Endothelial cell (in vitro differentiated cells): ENCODE results near the gene IFNL4. TPM values are rescaled to one million over a fixed set of nuclear protein-coding genes. Genes with fewer than 3 reads are reported as not detected.

Experiments used
- DNase-seq: peaks from one replicate; pipeline ENCODE4 v3.0.0; 2021; ENCODE audit warnings: low spot score
- H3K27ac Mint-ChIP-seq: one replicate; pipeline ENCODE4 v1.8.0; 2021; ENCODE audit warnings: mixed read lengths, inconsistent platforms; ENCODE audit not compliant: unreplicated experiment
- H3K27me3 Mint-ChIP-seq: one replicate; pipeline ENCODE4 v1.8.0; 2021; ENCODE audit warnings: mild to moderate bottlenecking, moderate library complexity, mixed read lengths, inconsistent platforms; ENCODE audit not compliant: unreplicated experiment
- H3K36me3 Mint-ChIP-seq: one replicate; pipeline ENCODE4 v1.8.0; 2021; ENCODE audit warnings: mild to moderate bottlenecking, low read depth, mixed read lengths, inconsistent platforms; ENCODE audit not compliant: unreplicated experiment
- H3K4me1 Mint-ChIP-seq: one replicate; pipeline ENCODE4 v1.8.0; 2021; ENCODE audit warnings: mild to moderate bottlenecking, mixed read lengths, inconsistent platforms; ENCODE audit not compliant: unreplicated experiment
- H3K4me3 Mint-ChIP-seq: one replicate; pipeline ENCODE4 v1.8.0; 2021; ENCODE audit warnings: mild to moderate bottlenecking, mixed read lengths, inconsistent platforms; ENCODE audit not compliant: unreplicated experiment
- H3K9me3 Mint-ChIP-seq: one replicate; pipeline ENCODE4 v1.8.0; 2021; ENCODE audit warnings: mixed read lengths, inconsistent platforms; ENCODE audit not compliant: unreplicated experiment
- CTCF ChIP-seq: fragments of 200-600 bp; sonication (generic); IDR thresholded peaks from one replicate; pipeline ENCODE4 v1.5.0; 2021; ENCODE audit warnings: antibody characterized with exemption; ENCODE audit not compliant: unreplicated experiment
- total RNA-seq: library from RNA; stranded (reverse); fragmentation: NEBNext Ultra II Directional; extraction: Animal tissue kit (Norgen Biotek cat#: 25700); gene quantifications from one replicate; pipeline ENCODE4 v1.2.1, GENCODE V29; 2021; ENCODE audit not compliant: unreplicated experiment

The IFNL4 gene
- total RNA-seq, 1 donor from 2014 or later, result not detected

- peaks cover 6% of the 10 kb centered on the region for H3K36me3 Mint-ChIP-seq
- no peak overlapping the region for H3K27ac Mint-ChIP-seq
- no peak overlapping the region for H3K4me3 Mint-ChIP-seq
- peaks cover 30% of the 10 kb centered on the region for H3K27me3 Mint-ChIP-seq
- DNase-seq, result no peak
- H3K9me3 Mint-ChIP-seq, result no peaks in the 10 kb centered on the region
- peaks cover 4% of the 10 kb centered on the region for H3K4me1 Mint-ChIP-seq
- no peak for TF ChIP-seq CTCF
These were observed 49.6 kb downstream of the IFNL4 start for GRCh38 chr19:39199025-39199424.

GRCh38 chr19:39197808-39198207, 50.8 kb downstream of the IFNL4 start:
- peaks cover 4% of the 10 kb centered on the region for H3K4me1 Mint-ChIP-seq
- H3K4me3 Mint-ChIP-seq, result peak overlapping the region; percentile 20
- no peak for DNase-seq
- H3K27ac Mint-ChIP-seq, result no peak overlapping the region
- no peaks in the 10 kb centered on the region for H3K9me3 Mint-ChIP-seq
- H3K36me3 Mint-ChIP-seq, result peaks cover 6% of the 10 kb centered on the region
- peaks cover 26% of the 10 kb centered on the region for H3K27me3 Mint-ChIP-seq
- no peak for TF ChIP-seq CTCF

GRCh38 chr19:39196860-39197562, 51.6 kb downstream of the IFNL4 start, which contains the start of gene NCCRP1:
NCCRP1 (plus strand) TSS chr19:39196964; CDS start chr19:39196983, 19 bp downstream.
- no peak for DNase-seq
- TF ChIP-seq CTCF, result no peak
- Mint-ChIP-seq H3K9me3 (no peaks in the 10 kb centered on the region), H3K4me3 (peak within 1 kb of the TSS; percentile 20), H3K27me3 (peaks cover 25% of the 10 kb centered on the region), H3K27ac (peak within 1 kb of the TSS; percentile 10), H3K36me3 (peaks cover 6% of the 10 kb centered on the region), H3K4me1 (peaks cover 4% of the 10 kb centered on the region)

- H3K4me1 Mint-ChIP-seq, result peaks cover 4% of the 10 kb centered on the region
- no peak for DNase-seq
- H3K36me3 Mint-ChIP-seq, result peaks cover 6% of the 10 kb centered on the region
- no peak overlapping the region for H3K4me3 Mint-ChIP-seq
- H3K9me3 Mint-ChIP-seq, result no peaks in the 10 kb centered on the region
- no peak for TF ChIP-seq CTCF
- no peak overlapping the region for H3K27ac Mint-ChIP-seq
- peaks cover 22% of the 10 kb centered on the region for H3K27me3 Mint-ChIP-seq
These were observed 52.3 kb downstream of the IFNL4 start for GRCh38 chr19:39196320-39196719.

Other genes starting within 250 kb of the IFNL4 start
- 4.0 TPM for gene FBXO27, start 216.3 kb downstream of the IFNL4 start, total RNA-seq
- 0.46 TPM for gene ACP7, start 164.5 kb downstream of the IFNL4 start, total RNA-seq
- 48.8 TPM for gene PAK4, start 123.1 kb downstream of the IFNL4 start, total RNA-seq
- gene NCCRP1, start 51.9 kb downstream of the IFNL4 start, total RNA-seq, result not detected
- gene SYCN, start 44.6 kb downstream of the IFNL4 start, total RNA-seq, result not detected
- gene IFNL3, start 3.9 kb downstream of the IFNL4 start, total RNA-seq, result not detected
- gene IFNL2, start 19.5 kb upstream of the IFNL4 start, total RNA-seq, result not detected
- gene IFNL1, start 47.6 kb upstream of the IFNL4 start, total RNA-seq, result not detected
- gene LRFN1, start 72.0 kb upstream of the IFNL4 start, total RNA-seq, result 0.33 TPM
- gene GMFG, start 87.2 kb upstream of the IFNL4 start, total RNA-seq, result 36.2 TPM
- gene SAMD4B, start 93.6 kb upstream of the IFNL4 start, total RNA-seq, result 127 TPM
- gene PAF1, start 142.2 kb upstream of the IFNL4 start, total RNA-seq, result 31.7 TPM
- 32.4 TPM for gene MED29, start 142.5 kb upstream of the IFNL4 start, total RNA-seq
- gene ZFP36, start 158.0 kb upstream of the IFNL4 start, total RNA-seq, result 10.2 TPM
- gene PLEKHG2, start 163.8 kb upstream of the IFNL4 start, total RNA-seq, result 172 TPM
- 2,151 TPM for gene RPS16, start 187.1 kb upstream of the IFNL4 start, total RNA-seq
- gene SUPT5H, start 196.7 kb upstream of the IFNL4 start, total RNA-seq, result 139 TPM
- 86.2 TPM for gene TIMM50, start 232.0 kb upstream of the IFNL4 start, total RNA-seq